Vagina (tissue), 2 donors: ENCODE data around the gene TRAF2. TPM values are rescaled to one million over a fixed set of nuclear protein-coding genes. Genes with fewer than 3 reads are reported as not detected.

Source experiments
- DNase-seq, 2 donors: peaks; one replicate each; pipeline ENCODE4 v3.0.0-alpha.2; 2017; ENCODE audit errors: extremely low spot score in 2 of 2
- H3K27ac ChIP-seq: fragments of 200-600 bp; sonication (generic); one replicate; pipeline ENCODE4 v1.5.1; 2019
- H3K27me3 ChIP-seq: fragments of 200-600 bp; sonication (generic); one replicate; pipeline ENCODE4 v1.5.1; 2019
- H3K36me3 ChIP-seq, 2 donors: fragments of 200-600 bp; sonication (generic); one replicate each; pipeline ENCODE4 v1.5.1; 2017 to 2019
- H3K4me1 ChIP-seq: fragments of 200-600 bp; sonication (generic); one replicate; pipeline ENCODE4 v1.5.1; 2019
- H3K4me3 ChIP-seq, 2 donors: fragments of 200-600 bp; sonication (generic); 1 replicate in 1 of 2; 2 replicates in 1 of 2; pipeline ENCODE4 v1.5.1; 2016 to 2019
- H3K9me3 ChIP-seq: fragments of 200-600 bp; sonication (generic); one replicate; pipeline ENCODE4 v1.5.1; 2019
- POLR2A ChIP-seq, 2 donors: fragments of 450-650 bp; IDR thresholded peaks; one replicate each; pipeline ENCODE4 v1.6.1; 2017; ENCODE audit warnings: antibody characterized with exemption in 2 of 2, mild to moderate bottlenecking in 2 of 2, moderate library complexity in 2 of 2
- POLR2AphosphoS5 ChIP-seq, 2 donors: sonication (generic); formaldehyde crosslinking; IDR thresholded peaks; one replicate each; pipeline ENCODE4 v1.9.0; 2017; ENCODE audit warnings: antibody characterized with exemption in 2 of 2, mild to moderate bottlenecking in 2 of 2, low read depth in 1 of 2; ENCODE audit not compliant: insufficient read depth in 1 of 2
- intact Hi-C: fragments of 100-400 bp; cut with DNase I; formaldehyde crosslinking; loops from one replicate; pipeline ENCODE4 v1.15.1; 2023
- total RNA-seq: library from RNA; depleted of rRNA; stranded (reverse); fragments of >200 nt; gene quantifications from one replicate; pipeline ENCODE4 v1.2.3, GENCODE V29; 2016
- TF ChIP-seq, protein P1 (sequence below), 3 experiments: fragments of 450-650 bp in 2 of 3; fragments of 200-600 bp in 1 of 3; sonication (generic) in 1 of 3; IDR thresholded peaks; one replicate each; pipeline ENCODE4 v1.5.1; 2017 to 2019; ENCODE audit warnings: antibody characterized with exemption in 3 of 3, mild to moderate bottlenecking in 2 of 3, moderate library complexity in 2 of 3

TRAF2 gene
- total RNA-seq, 1 donor from 2014 or later = 12.8 TPM

DNA sequence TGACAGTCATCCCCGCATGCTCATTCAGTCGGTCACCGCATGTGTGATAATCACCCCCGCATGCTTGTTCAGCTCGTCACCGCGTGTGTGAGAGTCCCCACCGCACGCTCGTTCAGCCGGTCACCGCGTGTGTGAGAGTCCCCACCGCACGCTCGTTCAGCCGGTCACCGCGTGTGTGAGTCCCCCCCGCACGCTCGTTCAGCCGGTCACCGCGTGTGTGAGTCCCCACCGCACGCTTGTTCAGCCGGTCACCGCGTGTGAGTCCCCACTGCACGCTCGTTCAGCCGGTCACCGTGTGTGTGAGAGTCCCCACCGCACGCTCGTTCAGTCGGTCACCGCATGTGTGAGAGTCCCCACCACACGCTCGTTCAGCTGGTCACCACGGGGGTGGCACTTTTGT is 3.5 kb downstream of the TRAF2 start:
- H3K4me1 ChIP-seq = peaks cover 22% of the 10 kb centered on the region
- no peaks in the 10 kb centered on the region for H3K36me3 ChIP-seq
- H3K27ac ChIP-seq = no peak overlapping the region
- H3K27me3 ChIP-seq = no peaks in the 10 kb centered on the region
- no peak overlapping the region for H3K4me3 ChIP-seq
- no peak for DNase-seq
- H3K9me3 ChIP-seq = no peaks in the 10 kb centered on the region
- TF ChIP-seq POLR2A (IDR thresholded peaks at IDR 0.05) (no peak), POLR2AphosphoS5 (IDR thresholded peaks at IDR 0.05; ENCODE audit: insufficient read depth in 1 of 2, low read depth in 1 of 2) (no peak)
- TF ChIP-seq, protein P1, sequence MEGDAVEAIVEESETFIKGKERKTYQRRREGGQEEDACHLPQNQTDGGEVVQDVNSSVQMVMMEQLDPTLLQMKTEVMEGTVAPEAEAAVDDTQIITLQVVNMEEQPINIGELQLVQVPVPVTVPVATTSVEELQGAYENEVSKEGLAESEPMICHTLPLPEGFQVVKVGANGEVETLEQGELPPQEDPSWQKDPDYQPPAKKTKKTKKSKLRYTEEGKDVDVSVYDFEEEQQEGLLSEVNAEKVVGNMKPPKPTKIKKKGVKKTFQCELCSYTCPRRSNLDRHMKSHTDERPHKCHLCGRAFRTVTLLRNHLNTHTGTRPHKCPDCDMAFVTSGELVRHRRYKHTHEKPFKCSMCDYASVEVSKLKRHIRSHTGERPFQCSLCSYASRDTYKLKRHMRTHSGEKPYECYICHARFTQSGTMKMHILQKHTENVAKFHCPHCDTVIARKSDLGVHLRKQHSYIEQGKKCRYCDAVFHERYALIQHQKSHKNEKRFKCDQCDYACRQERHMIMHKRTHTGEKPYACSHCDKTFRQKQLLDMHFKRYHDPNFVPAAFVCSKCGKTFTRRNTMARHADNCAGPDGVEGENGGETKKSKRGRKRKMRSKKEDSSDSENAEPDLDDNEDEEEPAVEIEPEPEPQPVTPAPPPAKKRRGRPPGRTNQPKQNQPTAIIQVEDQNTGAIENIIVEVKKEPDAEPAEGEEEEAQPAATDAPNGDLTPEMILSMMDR (IDR thresholded peaks at IDR 0.05) = no peak
- intact Hi-C loops = no loop called here

DNA sequence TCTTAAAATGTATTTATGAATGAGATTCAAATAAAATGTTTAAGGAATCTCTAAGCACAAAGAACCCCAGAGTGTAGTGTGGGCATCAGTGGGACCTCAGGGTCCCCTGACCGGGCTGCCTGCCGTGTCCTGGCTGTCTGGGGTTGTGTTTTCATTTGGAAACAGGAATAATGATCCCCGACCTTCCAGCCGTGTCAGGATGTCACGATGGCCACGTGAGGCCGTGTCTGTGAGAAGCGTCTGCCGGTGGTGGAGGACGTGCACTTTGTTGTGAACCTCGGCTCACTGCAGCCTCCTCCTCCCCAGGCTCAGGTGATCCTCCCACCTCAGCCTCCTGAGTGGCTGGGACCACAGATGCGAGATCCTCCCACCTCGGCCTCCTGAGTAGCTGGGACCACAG is 4.3 kb downstream of the TRAF2 start:
- no peaks in the 10 kb centered on the region for H3K27me3 ChIP-seq
- H3K9me3 ChIP-seq = no peaks in the 10 kb centered on the region
- H3K4me1 ChIP-seq = peaks cover 17% of the 10 kb centered on the region
- DNase-seq = no peak
- no peak overlapping the region for H3K4me3 ChIP-seq
- H3K36me3 ChIP-seq = no peaks in the 10 kb centered on the region
- TF ChIP-seq, protein P1 (IDR thresholded peaks at IDR 0.05) = no peak
- TF ChIP-seq POLR2AphosphoS5 (IDR thresholded peaks at IDR 0.05; ENCODE audit: insufficient read depth in 1 of 2, low read depth in 1 of 2) = no peak
- TF ChIP-seq POLR2A (IDR thresholded peaks at IDR 0.05) = no peak
- intact Hi-C loops = no loop called here
- H3K27ac ChIP-seq = no peak overlapping the region

DNA sequence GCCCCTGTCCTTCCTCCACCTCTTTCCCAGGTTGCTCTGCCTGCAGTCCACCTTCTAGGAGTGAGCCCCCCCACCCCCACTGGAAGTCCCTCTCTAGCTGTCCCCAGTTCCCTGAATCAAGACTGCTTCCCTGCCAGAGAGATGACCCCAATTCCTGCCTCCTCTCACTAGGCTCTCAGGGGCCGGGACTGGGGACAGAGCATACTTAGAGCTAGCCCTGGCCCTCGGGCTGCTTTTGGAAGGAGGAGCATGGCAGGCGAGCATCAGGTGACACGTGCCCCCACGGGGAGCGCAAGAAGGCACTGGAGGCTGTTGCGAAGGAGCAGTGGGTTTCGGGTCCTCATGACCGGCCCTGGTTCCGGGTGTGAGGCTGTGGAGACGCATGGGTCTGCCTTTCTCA is 9.7 kb downstream of the TRAF2 start:
- no peak for DNase-seq
- TF ChIP-seq POLR2A (IDR thresholded peaks at IDR 0.05) (no peak), POLR2AphosphoS5 (IDR thresholded peaks at IDR 0.05; ENCODE audit: insufficient read depth in 1 of 2, low read depth in 1 of 2) (no peak)
- TF ChIP-seq, protein P1 (IDR thresholded peaks at IDR 0.05) = no peak
- Histone ChIP-seq H3K9me3 (no peaks in the 10 kb centered on the region), H3K4me1 (peaks cover 7% of the 10 kb centered on the region), H3K27ac (no peak overlapping the region), H3K27me3 (no peaks in the 10 kb centered on the region), H3K4me3 (no peak overlapping the region), H3K36me3 (peaks cover 0 to 19% of the 10 kb centered on the region in 2 donors)
- intact Hi-C loops = no loop called here

DNA sequence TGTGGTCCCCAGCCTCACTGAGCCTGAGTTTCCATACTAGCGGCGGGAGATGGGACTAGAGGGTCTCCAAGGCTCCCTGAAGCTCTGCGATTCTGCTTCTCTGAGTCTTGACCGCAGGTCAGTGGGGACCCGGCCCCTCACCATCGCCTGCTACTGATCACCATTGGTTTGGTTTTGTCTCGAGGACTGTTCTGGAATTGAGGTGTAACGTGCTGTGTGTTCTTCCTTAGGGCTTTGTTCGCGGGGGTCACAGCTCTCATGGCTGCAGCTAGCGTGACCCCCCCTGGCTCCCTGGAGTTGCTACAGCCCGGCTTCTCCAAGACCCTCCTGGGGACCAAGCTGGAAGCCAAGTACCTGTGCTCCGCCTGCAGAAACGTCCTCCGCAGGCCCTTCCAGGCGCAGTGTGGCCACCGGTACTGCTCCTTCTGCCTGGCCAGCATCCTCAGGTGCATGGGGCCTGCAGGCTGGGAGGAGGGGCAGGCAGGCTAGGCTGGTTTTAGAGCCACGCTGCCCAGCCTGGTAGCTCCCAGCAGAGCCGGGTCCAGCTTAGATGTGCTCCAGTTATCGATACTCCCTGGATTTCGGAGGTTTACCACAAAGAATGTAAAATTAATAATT is 12.3 kb downstream of the TRAF2 start:
- DNase-seq = no peak
- Histone ChIP-seq H3K36me3 (peaks cover 0 to 19% of the 10 kb centered on the region in 2 donors), H3K27me3 (no peaks in the 10 kb centered on the region), H3K4me1 (peaks cover 33% of the 10 kb centered on the region), H3K27ac (no peak overlapping the region), H3K9me3 (no peaks in the 10 kb centered on the region), H3K4me3 (no peak overlapping the region)
- TF ChIP-seq, protein P1 (IDR thresholded peaks at IDR 0.05) = no peak
- no peak for TF ChIP-seq POLR2AphosphoS5 (IDR thresholded peaks at IDR 0.05; ENCODE audit: insufficient read depth in 1 of 2, low read depth in 1 of 2)
- TF ChIP-seq POLR2A (IDR thresholded peaks at IDR 0.05) = no peak
- intact Hi-C loops = no loop called here

DNA sequence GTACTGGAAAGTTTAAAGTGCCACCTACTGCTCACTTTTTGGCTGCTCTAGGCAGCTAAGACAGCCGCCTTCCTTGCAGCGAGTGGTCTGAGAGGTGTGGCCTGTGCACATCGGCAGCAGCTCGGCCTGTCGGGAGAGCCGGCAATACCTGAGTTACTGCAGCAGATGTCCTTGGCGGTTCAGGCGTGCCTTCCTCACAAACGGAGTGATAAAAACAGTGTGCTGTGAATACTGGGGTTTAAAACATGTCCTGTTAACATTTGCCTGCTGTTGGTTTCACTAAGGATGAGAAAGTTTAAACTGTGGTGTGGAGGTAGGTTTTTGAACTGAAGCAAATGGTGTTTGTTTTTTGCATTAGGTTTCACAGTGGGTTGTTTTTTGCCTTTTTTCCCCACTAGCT is 12.9 kb downstream of the TRAF2 start:
- Histone ChIP-seq H3K27me3 (no peaks in the 10 kb centered on the region), H3K4me3 (no peak overlapping the region), H3K9me3 (no peaks in the 10 kb centered on the region), H3K4me1 (peaks cover 37% of the 10 kb centered on the region), H3K27ac (no peak overlapping the region), H3K36me3 (peaks cover 0 to 19% of the 10 kb centered on the region in 2 donors)
- no peak for DNase-seq
- intact Hi-C loops = no loop called here
- TF ChIP-seq POLR2AphosphoS5 (IDR thresholded peaks at IDR 0.05; ENCODE audit: insufficient read depth in 1 of 2, low read depth in 1 of 2) (no peak), POLR2A (IDR thresholded peaks at IDR 0.05) (no peak)
- TF ChIP-seq, protein P1 (IDR thresholded peaks at IDR 0.05) = no peak
